Activated CD8-positive, alpha-beta T cell treated with anti-CD3 and anti-CD28 coated beads for 36 hours (primary cell): ENCODE measurements around the gene SPG11. TPM values are rescaled to one million over a fixed set of nuclear protein-coding genes. Genes with fewer than 3 reads are reported as not detected.

ENCODE experiments used
- ATAC-seq: fragments of 200-7000 bp; cut with Tn5 transposase; one replicate; pipeline ENCODE4 v1.10.0; 2021; ENCODE audit warnings: mild to moderate bottlenecking, moderate library complexity
- CTCF ChIA-PET: fragments of 350-600 bp; sonication (Branson Sonifier 250); formaldehyde crosslinking; loops from one replicate; lab custom pipeline; 2021; ENCODE audit warnings: antibody characterized with exemption; lab: Charles Lee
- POLR2A ChIA-PET: fragments of 350-600 bp; sonication (Branson Sonifier 250); formaldehyde crosslinking; loops from one replicate; lab custom pipeline; 2021; ENCODE audit warnings: antibody characterized with exemption; lab: Charles Lee
- DNase-seq: peaks from one replicate; pipeline ENCODE4 v3.0.0-alpha.2; 2020
- H3K27ac Mint-ChIP-seq: one replicate; pipeline ENCODE4 v1.8.0; 2021; ENCODE audit warnings: mild to moderate bottlenecking, mixed read lengths
- H3K27me3 Mint-ChIP-seq: one replicate; pipeline ENCODE4 v1.8.0; 2021; ENCODE audit warnings: mixed read lengths
- H3K36me3 Mint-ChIP-seq: one replicate; pipeline ENCODE4 v1.8.0; 2021; ENCODE audit warnings: low read depth, mixed read lengths
- H3K4me1 Mint-ChIP-seq: one replicate; pipeline ENCODE4 v1.8.0; 2021; ENCODE audit warnings: low read depth, mixed read lengths
- H3K4me3 Mint-ChIP-seq: one replicate; pipeline ENCODE4 v1.8.0; 2021; ENCODE audit warnings: mild to moderate bottlenecking, moderate library complexity, mixed read lengths
- H3K9me3 Mint-ChIP-seq: one replicate; pipeline ENCODE4 v1.8.0; 2021; ENCODE audit warnings: mixed read lengths
- CTCF ChIP-seq: fragments of 200-600 bp; IDR thresholded peaks from one replicate; pipeline ENCODE4 v1.8.0; 2022; ENCODE audit warnings: antibody characterized with exemption, mild to moderate bottlenecking
- intact Hi-C: fragments of 100-400 bp; cut with micrococcal nuclease; formaldehyde crosslinking; loops from one replicate; pipeline ENCODE4 v1.10.0; 2022
- total RNA-seq, 2 experiments: library from RNA; stranded (reverse); gene quantifications; one replicate each; pipeline ENCODE4 v1.2.3, GENCODE V29; 2021

The SPG11 gene
- total RNA-seq, 2 experiments from 2014 or later: 68.6 to 71.5 TPM

- CTCF ChIA-PET: interaction anchor here (1.0 to 2.3 kb wide), 4 partner anchors 15 to 139 kb away, joined by 3 to 10 read pairs (median 8); partner anchors contain the start of gene SPG11
- H3K4me1 Mint-ChIP-seq: peaks cover 36% of the 10 kb centered on the region
- H3K27ac Mint-ChIP-seq: peak overlapping the region; percentile 30
- ATAC-seq (no peak), DNase-seq (no peak)
- intact Hi-C loops: no loop called here
- no peak for TF ChIP-seq CTCF
- H3K9me3 Mint-ChIP-seq: no peaks in the 10 kb centered on the region
- no peaks in the 10 kb centered on the region for H3K27me3 Mint-ChIP-seq
- POLR2A ChIA-PET: interaction anchor here (0.9 to 1.9 kb wide), 4 partner anchors 20 to 112 kb away, joined by 3 to 9 read pairs (median 5); partner anchors contain the start of genes B2M, PATL2 and SPG11
- H3K36me3 Mint-ChIP-seq: peaks cover 46% of the 10 kb centered on the region
- no peak overlapping the region for H3K4me3 Mint-ChIP-seq
Observed at GRCh38 chr15:44598892-44599291, 64.6 kb downstream of the SPG11 start.

GRCh38 chr15:44598066-44598465, 65.4 kb downstream of the SPG11 start:
- H3K36me3 Mint-ChIP-seq: peaks cover 45% of the 10 kb centered on the region
- H3K9me3 Mint-ChIP-seq: no peaks in the 10 kb centered on the region
- DNase-seq (no peak), ATAC-seq (no peak)
- no peak for TF ChIP-seq CTCF
- H3K27ac Mint-ChIP-seq: peak overlapping the region; percentile 30
- H3K4me1 Mint-ChIP-seq: peaks cover 36% of the 10 kb centered on the region
- ChIA-PET CTCF (interaction anchor here (0.8 to 2.3 kb wide), 7 partner anchors 9 to 140 kb away, joined by 3 to 10 read pairs (median 5); partner anchors contain the start of gene SPG11), POLR2A (interaction anchor here (0.6 to 1.9 kb wide), 4 partner anchors 28 to 113 kb away, joined by 3 to 9 read pairs (median 4); partner anchors contain the start of genes B2M, PATL2 and SPG11)
- H3K27me3 Mint-ChIP-seq: no peaks in the 10 kb centered on the region
- intact Hi-C loops: no loop called here
- no peak overlapping the region for H3K4me3 Mint-ChIP-seq

GRCh38 chr15:44596511-44597010, 66.9 kb downstream of the SPG11 start:
- TF ChIP-seq CTCF: no peak
- H3K36me3 Mint-ChIP-seq: peaks cover 35% of the 10 kb centered on the region
- CTCF ChIA-PET: interaction anchor here (0.7 to 2.1 kb wide), 7 partner anchors 13 to 142 kb away, joined by 3 to 9 read pairs (median 4); partner anchors contain the start of genes SPG11 and TRIM69
- ATAC-seq: peak; percentile 67
- H3K4me3 Mint-ChIP-seq: no peak overlapping the region
- intact Hi-C loops: no loop called here
- no peak overlapping the region for H3K27ac Mint-ChIP-seq
- peak; percentile 19 for DNase-seq
- H3K9me3 Mint-ChIP-seq: no peaks in the 10 kb centered on the region
- H3K27me3 Mint-ChIP-seq: no peaks in the 10 kb centered on the region
- H3K4me1 Mint-ChIP-seq: peaks cover 36% of the 10 kb centered on the region
- POLR2A ChIA-PET: interaction anchor here (0.6 to 1.9 kb wide), 7 partner anchors 9 to 300 kb away, joined by 3 to 4 read pairs (median 3); partner anchors contain the start of gene TRIM69

GRCh38 chr15:44595656-44596510, 67.6 kb downstream of the SPG11 start:
- no peak for DNase-seq
- TF ChIP-seq CTCF: no peak
- ChIA-PET CTCF (interaction anchor here (0.6 to 2.1 kb wide), 9 partner anchors 12 to 520 kb away, joined by 3 to 9 read pairs (median 4); partner anchors contain the start of genes SPG11 and TRIM69), POLR2A (interaction anchor here (0.6 to 1.9 kb wide), 7 partner anchors 8 to 301 kb away, joined by 3 to 4 read pairs (median 3); partner anchors contain the start of gene TRIM69)
- H3K4me1 Mint-ChIP-seq: peaks cover 36% of the 10 kb centered on the region
- peaks cover 34% of the 10 kb centered on the region for H3K36me3 Mint-ChIP-seq
- no peaks in the 10 kb centered on the region for H3K9me3 Mint-ChIP-seq
- no peaks in the 10 kb centered on the region for H3K27me3 Mint-ChIP-seq
- peak; percentile 62 for ATAC-seq
- intact Hi-C loops: no loop called here
- H3K27ac Mint-ChIP-seq: peak overlapping the region; percentile 67
- H3K4me3 Mint-ChIP-seq: no peak overlapping the region
